ENCODE results near the gene MXD1.

Gene MXD1

GRCh38 chr2:69969991-69970390 is 55.1 kb downstream of the MXD1 start (continued):
- TF ChIP-seq ZNF791 (tag by site-specific recombination; IDR thresholded peaks at IDR 0.05) (no peak), SETDB1 (IDR thresholded peaks at IDR 0.05; ENCODE audit: insufficient read length, low read length) (no peak), PRDM4 (tag by site-specific recombination; IDR thresholded peaks at IDR 0.05) (no peak), PRDM10 (tag by site-specific recombination; IDR thresholded peaks at IDR 0.05) (no peak), ZNF777 (tag by site-specific recombination; IDR thresholded peaks at IDR 0.05; ENCODE audit: borderline replicate concordance) (no peak), SP3 (tag by site-specific recombination; IDR thresholded peaks at IDR 0.05) (no peak), ZNF629 (tag by site-specific recombination; IDR thresholded peaks at IDR 0.05) (no peak), ZNF114 (tag by site-specific recombination; IDR thresholded peaks at IDR 0.05) (no peak)

- ChIA-PET CTCF (no interaction called here), POLR2A (no interaction called here)
- no peak overlapping the region for H3K27ac ChIP-seq (ENCODE audit: extremely low read depth, low read depth, low read length)
- no peaks in the 10 kb centered on the region for H3K36me3 ChIP-seq (ENCODE audit: control insufficient read depth in 2 of 2, insufficient read depth in 1 of 2, low read length in 2 of 2)
- H3K4me3 ChIP-seq (ENCODE audit: low read depth, low read length): no peak overlapping the region
- H3K9me3 ChIP-seq (ENCODE audit: control insufficient read depth, insufficient read depth, low read depth, low read length): no peaks in the 10 kb centered on the region
- H3K4me1 ChIP-seq (ENCODE audit: control insufficient read depth, insufficient read depth, low read length): no peaks in the 10 kb centered on the region
- TF ChIP-seq ZBTB44 (tag by site-specific recombination; IDR thresholded peaks at IDR 0.05) (no peak), ZNF121 (tag by site-specific recombination; IDR thresholded peaks at IDR 0.05) (no peak), ZNF148 (tag by site-specific recombination; IDR thresholded peaks at IDR 0.05; ENCODE audit: borderline replicate concordance) (no peak), ZNF174 (tag by site-specific recombination; IDR thresholded peaks at IDR 0.05) (no peak), AEBP2 (tag by site-specific recombination; IDR thresholded peaks at IDR 0.05; ENCODE audit: borderline replicate concordance) (no peak), TCF7L2 (IDR thresholded peaks at IDR 0.05; ENCODE audit: borderline replicate concordance, low read depth, low read length) (no peak), ZFHX2 (tag by site-specific recombination; conservative IDR thresholded peaks at IDR 0.05) (no peak), ZNF624 (tag by site-specific recombination; IDR thresholded peaks at IDR 0.05) (no peak), ZNF311 (tag by site-specific recombination; IDR thresholded peaks at IDR 0.05; ENCODE audit: borderline replicate concordance) (no peak), PATZ1 (tag by site-specific recombination; IDR thresholded peaks at IDR 0.05) (no peak), GLIS1 (tag by site-specific recombination; IDR thresholded peaks at IDR 0.05) (no peak), ZNF366 (tag by site-specific recombination; conservative IDR thresholded peaks at IDR 0.05) (no peak), ZNF112 (tag by site-specific recombination; IDR thresholded peaks at IDR 0.05) (no peak), ZNF239 (tag by site-specific recombination; IDR thresholded peaks at IDR 0.05) (no peak)
Measured at GRCh38 chr2:69972822-69973221, 57.9 kb downstream of the MXD1 start.
